GM23248 (cell line): Measurements from ENCODE around the gene ZBTB43. TPM values are rescaled to one million over a fixed set of nuclear protein-coding genes. Genes with fewer than 3 reads are reported as not detected.

Experiments used
- DNase-seq: peaks from one replicate; pipeline ENCODE4 v3.0.0-alpha.2; 2015
- H2AFZ ChIP-seq: fragments of 200-600 bp; sonication (generic); 2 replicates; pipeline ENCODE4 v1.6.1; 2016; ENCODE audit warnings: antibody characterized with exemption
- H3F3A ChIP-seq: fragments of 200-600 bp; sonication (generic); 2 replicates; pipeline ENCODE4 v1.6.1; 2016; ENCODE audit warnings: mild to moderate bottlenecking, antibody characterized with exemption, mixed run types; ENCODE audit not compliant: insufficient read depth
- H3K27ac ChIP-seq: fragments of 200-600 bp; sonication (generic); 2 replicates; pipeline ENCODE4 v1.5.1; 2016; ENCODE audit warnings: mild to moderate bottlenecking
- H3K27me3 ChIP-seq: fragments of 200-600 bp; sonication (generic); replicated peaks from 2 replicates; pipeline ENCODE4 v1.6.1; 2016; ENCODE audit warnings: mild to moderate bottlenecking; ENCODE audit not compliant: insufficient read depth
- H3K36me3 ChIP-seq: fragments of 200-600 bp; sonication (generic); 2 replicates; pipeline ENCODE4 v1.6.1; 2016; ENCODE audit warnings: low read depth, mild to moderate bottlenecking
- H3K4me1 ChIP-seq: fragments of 200-600 bp; sonication (generic); 2 replicates; pipeline ENCODE4 v1.6.1; 2016; ENCODE audit warnings: mild to moderate bottlenecking; ENCODE audit not compliant: insufficient read depth
- H3K4me2 ChIP-seq: fragments of 200-600 bp; sonication (generic); one replicate; pipeline ENCODE4 v1.6.1; 2016; ENCODE audit warnings: mild to moderate bottlenecking; ENCODE audit not compliant: unreplicated experiment
- H3K4me3 ChIP-seq: fragments of 200-600 bp; sonication (generic); 2 replicates; pipeline ENCODE4 v1.5.1; 2016; ENCODE audit warnings: mild to moderate bottlenecking
- H3K79me2 ChIP-seq: fragments of 200-600 bp; sonication (generic); 2 replicates; pipeline ENCODE4 v1.6.1; 2016; ENCODE audit warnings: mild to moderate bottlenecking; ENCODE audit not compliant: insufficient read depth
- H3K9ac ChIP-seq: fragments of 200-600 bp; sonication (generic); 2 replicates; pipeline ENCODE4 v1.6.1; 2016; ENCODE audit warnings: mild to moderate bottlenecking
- H3K9me2 ChIP-seq: fragments of 200-600 bp; sonication (generic); 2 replicates; pipeline ENCODE4 v1.6.1; 2016; ENCODE audit warnings: mixed run types, mild to moderate bottlenecking, moderate library complexity; ENCODE audit not compliant: insufficient read depth
- H3K9me3 ChIP-seq: fragments of 200-600 bp; sonication (generic); one replicate; pipeline ENCODE4 v1.6.1; 2017; ENCODE audit warnings: low read depth
- H4K20me1 ChIP-seq: fragments of 200-600 bp; sonication (generic); 2 replicates; pipeline ENCODE4 v1.6.0; 2016; ENCODE audit not compliant: insufficient read depth
- EZH2 ChIP-seq: fragments of 200-600 bp; sonication (generic); IDR thresholded peaks from 2 replicates; pipeline ENCODE4 v1.6.1; 2018; ENCODE audit warnings: antibody characterized with exemption, mild to moderate bottlenecking; ENCODE audit not compliant: insufficient read depth, poor library complexity, severe bottlenecking
- EZH2phosphoT487 ChIP-seq: fragments of 200-600 bp; sonication (generic); IDR thresholded peaks from 2 replicates; pipeline ENCODE4 v1.6.1; 2018; ENCODE audit warnings: antibody characterized with exemption, moderate library complexity, mild to moderate bottlenecking, low read depth; ENCODE audit not compliant: insufficient read depth
- WGBS, 2 experiments: methylation state at CpG; one replicate each; pipeline ENCODE4 v1.1.6; 2015 to 2017; ENCODE audit warnings: low lambda C conversion rate in 2 of 2, low coverage in 1 of 2; ENCODE audit errors: missing lambda C conversion rate in 2 of 2; 5-methylcytosine and 5-hydroxymethylcytosine counted together
- in situ Hi-C: fragments of 300-500 bp; cut with MboI; formaldehyde crosslinking; loops from 2 replicates; pipeline ENCODE4 v1.15.0; 2020
- polyA plus RNA-seq: library from polyadenylated mRNA; unstranded; fragments of >200 nt; fragmentation: Nextera tagmentation; extraction: Ambion mirVana; gene quantifications from 2 replicates; pipeline ENCODE4 v1.2.1, GENCODE V29; 2016
- total RNA-seq: library from RNA; depleted of rRNA; stranded (reverse); fragments of >200 nt; shearing (Covaris generic); gene quantifications from 2 replicates; pipeline ENCODE4 v1.2.3, GENCODE V29; 2014

ZBTB43 gene
- total and polyA plus RNA-seq, 2 experiments from 2014 or later = 8.5 to 12.3 TPM

DNA sequence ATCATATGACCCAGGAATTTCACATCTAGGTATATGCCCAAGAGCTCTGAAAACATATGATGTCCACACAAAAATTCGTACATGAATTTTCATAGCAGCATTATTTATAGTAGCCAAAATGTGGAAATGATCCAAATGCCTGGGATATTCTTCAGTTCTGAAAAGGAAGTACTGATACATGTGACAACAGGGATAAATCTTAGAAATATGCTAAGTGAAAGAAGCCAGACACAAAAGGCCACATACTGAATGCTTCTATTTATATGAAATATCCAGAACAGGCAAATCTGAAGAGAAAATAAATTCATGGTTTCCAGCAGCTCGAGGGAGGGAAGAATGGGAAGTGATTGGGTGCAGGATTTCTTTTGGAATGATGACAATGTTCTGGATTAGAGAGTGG, 16.8 kb upstream of the ZBTB43 start:
- Histone ChIP-seq H2AFZ (no peak overlapping the region), H3K27me3 (peaks cover 26% of the 10 kb centered on the region), H3K9ac (no peak overlapping the region), H3K9me2 (no peaks in the 10 kb centered on the region), H3F3A (peaks cover 6% of the 10 kb centered on the region; the same call in 1 of the 2 replicates), H3K4me3 (no peak overlapping the region), H3K79me2 (no peaks in the 10 kb centered on the region), H3K9me3 (no peaks in the 10 kb centered on the region), H3K4me2 (no peak overlapping the region), H3K4me1 (peaks cover 11% of the 10 kb centered on the region), H4K20me1 (no peaks in the 10 kb centered on the region), H3K36me3 (no peaks in the 10 kb centered on the region), H3K27ac (no peak overlapping the region)
- in situ Hi-C loops = loop anchor here (10.0 kb wide), 1 partner anchor 183 kb away; no protein-coding TSS in a partner anchor
- TF ChIP-seq EZH2 (no peak), EZH2phosphoT487 (no peak)
- DNase-seq = no peak
- WGBS, 2 experiments = 0 to 1% methylated on average over 2 of the region's 2 CpGs

GRCh38 chr9:126788634-126789349, 16.0 kb upstream of the ZBTB43 start:
- no peak overlapping the region for H3K4me2 ChIP-seq
- H3K27me3 ChIP-seq = peaks cover 26% of the 10 kb centered on the region
- no peak overlapping the region for H3K9ac ChIP-seq
- no peaks in the 10 kb centered on the region for H3K36me3 ChIP-seq
- WGBS, 2 experiments = 69 to 79% methylated on average over 9 of the region's 9 CpGs
- no peaks in the 10 kb centered on the region for H3K9me3 ChIP-seq
- in situ Hi-C loops = loop anchor here (10.0 kb wide), 1 partner anchor 184 kb away; no protein-coding TSS in a partner anchor
- H3F3A ChIP-seq = peaks cover 6% of the 10 kb centered on the region; the same call in 1 of the 2 replicates
- H3K79me2 ChIP-seq = no peaks in the 10 kb centered on the region
- TF ChIP-seq EZH2 = no peak
- TF ChIP-seq EZH2phosphoT487 = no peak
- peaks cover 11% of the 10 kb centered on the region for H3K4me1 ChIP-seq
- H3K27ac ChIP-seq = no peak overlapping the region
- peak; percentile 48 for DNase-seq
- H3K9me2 ChIP-seq = no peaks in the 10 kb centered on the region
- no peak overlapping the region for H2AFZ ChIP-seq
- no peaks in the 10 kb centered on the region for H4K20me1 ChIP-seq
- no peak overlapping the region for H3K4me3 ChIP-seq

DNA sequence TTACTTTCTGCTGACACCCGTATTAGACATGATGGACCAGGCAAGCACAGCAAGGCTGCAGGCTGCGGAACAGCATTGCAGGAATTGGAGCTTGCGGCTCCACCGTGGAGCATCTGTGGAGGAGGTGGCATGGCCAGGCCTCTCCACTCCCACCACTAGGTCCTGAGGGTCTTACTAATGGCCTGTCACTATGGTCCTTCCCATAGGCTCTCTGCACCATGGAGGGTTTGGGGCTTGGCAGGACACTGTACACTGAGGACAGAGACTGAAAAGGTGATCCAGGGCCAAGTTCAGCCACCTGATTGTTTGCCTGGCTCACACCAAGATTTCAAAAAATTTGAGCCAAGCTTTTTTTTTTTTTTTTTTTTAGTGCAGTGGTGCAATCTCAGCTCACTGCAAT, 14.3 kb upstream of the ZBTB43 start:
- no peaks in the 10 kb centered on the region for H3K79me2 ChIP-seq
- H3K27me3 ChIP-seq = peaks cover 26% of the 10 kb centered on the region
- WGBS, 2 experiments = 46 to 52% methylated on average over 4 of the region's 4 CpGs
- no peak overlapping the region for H3K27ac ChIP-seq
- no peaks in the 10 kb centered on the region for H3K9me3 ChIP-seq
- H3K4me2 ChIP-seq = no peak overlapping the region
- in situ Hi-C loops = no loop called here
- no peak overlapping the region for H3K9ac ChIP-seq
- DNase-seq = no peak
- no peaks in the 10 kb centered on the region for H3K36me3 ChIP-seq
- H2AFZ ChIP-seq = no peak overlapping the region
- TF ChIP-seq EZH2 (no peak), EZH2phosphoT487 (no peak)
- peaks cover 11% of the 10 kb centered on the region for H3K4me1 ChIP-seq
- no peak overlapping the region for H3K4me3 ChIP-seq
- peaks cover 6% of the 10 kb centered on the region; the same call in 1 of the 2 replicates for H3F3A ChIP-seq
- H4K20me1 ChIP-seq = no peaks in the 10 kb centered on the region
- H3K9me2 ChIP-seq = no peaks in the 10 kb centered on the region

DNA sequence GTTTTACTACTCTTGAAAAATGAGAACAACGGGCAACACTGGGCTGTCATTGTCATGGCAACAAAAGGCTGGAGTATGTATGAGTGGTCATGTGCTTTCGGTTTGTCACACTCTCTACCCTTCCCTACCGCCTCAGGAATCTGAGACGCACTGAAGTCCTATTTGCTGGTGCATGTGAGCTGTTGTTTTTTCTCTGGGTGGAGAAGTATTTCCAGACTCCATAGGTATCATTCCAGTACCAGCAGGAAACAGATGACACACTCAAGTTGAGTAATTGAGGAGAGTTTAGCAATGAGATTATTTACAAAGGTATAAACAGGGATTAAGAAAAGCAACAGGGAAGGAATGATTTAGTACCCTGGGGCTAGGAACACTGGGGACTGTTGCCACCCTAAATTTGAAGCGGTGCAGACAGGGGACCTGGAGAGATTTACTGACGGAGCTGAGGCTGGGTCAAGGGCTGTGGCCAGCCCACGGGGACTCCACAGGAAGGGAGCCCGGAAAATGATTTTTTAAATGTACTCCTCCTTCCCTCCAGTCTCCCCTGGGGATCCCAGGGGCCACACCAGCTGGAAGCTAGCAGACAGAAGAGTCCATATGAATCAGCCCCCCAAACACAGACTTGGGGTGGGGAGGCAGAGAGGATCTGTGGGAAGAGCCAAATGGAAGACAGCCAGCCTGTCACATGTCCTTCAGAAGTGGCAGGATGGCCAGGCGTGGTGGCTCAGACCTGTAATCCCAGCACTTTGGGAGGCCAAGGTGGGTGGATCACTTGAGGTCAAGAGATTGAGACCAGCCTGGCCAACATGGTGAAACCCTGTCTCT, 13.2 kb upstream of the ZBTB43 start:
- in situ Hi-C loops = no loop called here
- H3K79me2 ChIP-seq = no peaks in the 10 kb centered on the region
- H3K4me1 ChIP-seq = peaks cover 11% of the 10 kb centered on the region
- H3K27ac ChIP-seq = peak overlapping the region; percentile 15; the same call in 1 of the 2 replicates
- H3K4me2 ChIP-seq = no peak overlapping the region
- H3K9ac ChIP-seq = no peak overlapping the region
- TF ChIP-seq EZH2 (no peak), EZH2phosphoT487 (no peak)
- H4K20me1 ChIP-seq = no peaks in the 10 kb centered on the region
- H3K9me2 ChIP-seq = no peaks in the 10 kb centered on the region
- 66 to 67% methylated on average over 9 of the region's 9 CpGs for WGBS, 2 experiments
- no peaks in the 10 kb centered on the region for H3K36me3 ChIP-seq
- no peak overlapping the region for H2AFZ ChIP-seq
- peaks cover 6% of the 10 kb centered on the region; the same call in 1 of the 2 replicates for H3F3A ChIP-seq
- H3K27me3 ChIP-seq = peaks cover 24% of the 10 kb centered on the region
- DNase-seq = peak; percentile 70
- no peak overlapping the region for H3K4me3 ChIP-seq
- H3K9me3 ChIP-seq = no peaks in the 10 kb centered on the region
